ENCODE data around the gene NLK. TPM values are rescaled to one million over a fixed set of nuclear protein-coding genes. Genes with fewer than 3 reads are reported as not detected.

The NLK gene
- total RNA-seq, 1 experiment from 2014 or later, result 31.8 TPM

- TF ChIP-seq CTCF (conservative IDR thresholded peaks at IDR 0.05), result no peak
- Histone ChIP-seq H2BK20ac (ENCODE audit: low read depth, low read length, poor library complexity, severe bottlenecking) (no peak overlapping the region), H3K4me1 (ENCODE audit: insufficient read depth, low read length) (peaks cover 3% of the 10 kb centered on the region; the same call in 1 of the 2 replicates), H3K18ac (ENCODE audit: insufficient read length, low read depth, low read length) (no peak overlapping the region), H3K9ac (ENCODE audit: extremely low read depth, insufficient read length, low read length) (no peak overlapping the region), H3K23me2 (ENCODE audit: insufficient read length, low read depth, low read length, poor library complexity, severe bottlenecking) (no peaks in the 10 kb centered on the region), H4K5ac (ENCODE audit: insufficient read length, low read depth, low read length) (no peak overlapping the region), H2AFZ (ENCODE audit: low read length) (no peak overlapping the region), H3K4me2 (ENCODE audit: insufficient read depth, insufficient read length, low read length) (no peak overlapping the region), H3K9me3 (ENCODE audit: control insufficient read depth, low read depth, low read length) (no peaks in the 10 kb centered on the region), H3K56ac (ENCODE audit: insufficient read length, low read depth, low read length) (no peak overlapping the region), H3K79me1 (ENCODE audit: insufficient read depth, low read depth, low read length, poor library complexity, severe bottlenecking) (peaks cover 11% of the 10 kb centered on the region), H3K27ac (ENCODE audit: insufficient read length, low read depth, low read length) (no peak overlapping the region), H3K27me3 (ENCODE audit: insufficient read depth, low read length) (no peaks in the 10 kb centered on the region), H3K23ac (ENCODE audit: insufficient read length, low read depth, low read length) (no peak overlapping the region), H2AK5ac (ENCODE audit: insufficient read length, low read length) (no peak overlapping the region), H4K91ac (ENCODE audit: insufficient read length, low read depth, low read length) (no peak overlapping the region), H2BK15ac (ENCODE audit: low read depth, low read length) (no peak overlapping the region), H3T11ph (ENCODE audit: low read length) (no peak overlapping the region), H4K8ac (replicated peaks; ENCODE audit: insufficient read length, low read depth, low read length) (no peak overlapping the region), H3K79me2 (ENCODE audit: insufficient read depth, low read length) (peaks cover 23% of the 10 kb centered on the region; the same call in 1 of the 2 replicates), H2BK12ac (ENCODE audit: insufficient read length, low read depth, low read length) (no peak overlapping the region), H2BK5ac (ENCODE audit: insufficient read length, low read length) (no peak overlapping the region), H2BK120ac (ENCODE audit: low read depth, low read length, poor library complexity, severe bottlenecking) (no peak overlapping the region), H3K14ac (ENCODE audit: insufficient read depth, low read length) (no peak overlapping the region), H3K4ac (ENCODE audit: low read depth, low read length) (no peak overlapping the region), H4K20me1 (ENCODE audit: control insufficient read depth, insufficient read depth, insufficient read length) (no peaks in the 10 kb centered on the region)
- Mint-ChIP-seq H3K4me1 (peaks cover 22 to 29% of the 10 kb centered on the region in 2 experiments), H3K36me3 (ENCODE audit: insufficient read depth in 1 of 3, low read depth in 3 of 3) (no peaks in the 10 kb centered on the region), H3K27ac (no peak overlapping the region), H3K9me3 (no peaks in the 10 kb centered on the region), H3K4me3 (no peak overlapping the region), H3K27me3 (ENCODE audit: low read depth) (no peaks in the 10 kb centered on the region)
- WGBS (ENCODE audit: extremely low coverage, insufficient read length, low lambda C conversion rate), result no CpG with 5 or more reads among the region's 1 CpG
- no peak for DNase-seq
Observed at GRCh38 chr17:28059675-28060074, 17.2 kb downstream of the NLK start.

Measured in H9 (cell line).